Measurements from ENCODE around the gene SRSF6.

GRCh38 chr20:43507150-43508080 lies 49.7 kb downstream of the SRSF6 start, which contains the start of gene L3MBTL1:
- no peak; the same call in 1 of the 2 replicates for TF ChIP-seq CTCF (conservative IDR thresholded peaks at IDR 0.05)
- TF ChIP-seq ZFX (IDR thresholded peaks at IDR 0.05), result no peak

Measured in C4-2B (cell line).